Activated CD8-positive, alpha-beta memory T cell treated with anti-CD3 and anti-CD28 coated beads, Interleukin-2, amount 10 ng/mL, durations not matched to agents 7 days and 5 days (primary cell): Measurements from ENCODE around the gene ZNF598. TPM values are rescaled to one million over a fixed set of nuclear protein-coding genes. Genes with fewer than 3 reads are reported as not detected.
"Not testable (repeated sequence)": the region's sequence is repeated elsewhere in the genome, so short reads cannot be mapped to it uniquely, and the experiment has no call there.

ENCODE experiments used
- ATAC-seq: fragments of 150-1000 bp; cut with Tn5 transposase; one replicate; pipeline ENCODE4 v1.10.0; 2021; ENCODE audit warnings: moderate library complexity
- CTCF ChIA-PET: fragments of 350-600 bp; sonication (Branson Sonifier 250); formaldehyde crosslinking; loops from one replicate; lab custom pipeline; 2021; ENCODE audit warnings: antibody characterized with exemption; lab: Charles Lee
- DNase-seq: peaks from one replicate; pipeline ENCODE4 v3.0.0-alpha.2; 2020
- H3K27ac Mint-ChIP-seq: one replicate; pipeline ENCODE4 v1.8.0; 2021; ENCODE audit warnings: mild to moderate bottlenecking, mixed read lengths
- H3K27me3 Mint-ChIP-seq: one replicate; pipeline ENCODE4 v1.8.0; 2021; ENCODE audit warnings: mixed read lengths
- H3K36me3 Mint-ChIP-seq: one replicate; pipeline ENCODE4 v1.8.0; 2021; ENCODE audit warnings: mild to moderate bottlenecking, mixed read lengths
- H3K4me1 Mint-ChIP-seq: one replicate; pipeline ENCODE4 v1.8.0; 2021; ENCODE audit warnings: mixed read lengths
- H3K4me3 Mint-ChIP-seq: one replicate; pipeline ENCODE4 v1.8.0; 2021; ENCODE audit warnings: mild to moderate bottlenecking, moderate library complexity, mixed read lengths
- H3K9me3 Mint-ChIP-seq: one replicate; pipeline ENCODE4 v1.8.0; 2022; ENCODE audit warnings: low read depth, mixed read lengths
- total RNA-seq, 2 experiments: library from RNA; stranded (reverse); gene quantifications; one replicate each; pipeline ENCODE4 v1.2.3, GENCODE V29; 2021

Gene ZNF598
- total RNA-seq, 2 experiments from 2014 or later = 76.2 to 94.5 TPM

- ATAC-seq (no peak), DNase-seq (no peak)
- Mint-ChIP-seq H3K4me1 (no peaks in the 10 kb centered on the region), H3K36me3 (no peaks in the 10 kb centered on the region), H3K4me3 (no peak overlapping the region), H3K9me3 (no peaks in the 10 kb centered on the region), H3K27ac (no peak overlapping the region), H3K27me3 (no peaks in the 10 kb centered on the region)
- CTCF ChIA-PET = no interaction called here
Observed at GRCh38 chr16:2037115-2037514, 27.5 kb upstream of the ZNF598 start.

- H3K4me3 Mint-ChIP-seq = no peak overlapping the region
- CTCF ChIA-PET = no interaction called here
Observed at GRCh38 chr16:2036200-2036966, 26.8 kb upstream of the ZNF598 start.

GRCh38 chr16:2035431-2036199, 26.0 kb upstream of the ZNF598 start:
- no peak for ATAC-seq
- no peak for DNase-seq
- H3K4me1 Mint-ChIP-seq = no peaks in the 10 kb centered on the region
- H3K27ac Mint-ChIP-seq = no peak overlapping the region
- no peaks in the 10 kb centered on the region for H3K27me3 Mint-ChIP-seq
- CTCF ChIA-PET = no interaction called here
- H3K4me3 Mint-ChIP-seq = no peak overlapping the region
- no peaks in the 10 kb centered on the region for H3K36me3 Mint-ChIP-seq
- no peaks in the 10 kb centered on the region for H3K9me3 Mint-ChIP-seq

More at GRCh38 chr16:2036200-2036966, 26.8 kb upstream of the ZNF598 start:
- no peak overlapping the region for H3K27ac Mint-ChIP-seq
- ATAC-seq (no peak), DNase-seq (no peak)
- H3K4me1 Mint-ChIP-seq = no peaks in the 10 kb centered on the region
- H3K9me3 Mint-ChIP-seq = no peaks in the 10 kb centered on the region
- no peaks in the 10 kb centered on the region for H3K27me3 Mint-ChIP-seq
- no peaks in the 10 kb centered on the region for H3K36me3 Mint-ChIP-seq

- Mint-ChIP-seq H3K36me3 (no peaks in the 10 kb centered on the region), H3K4me1 (no peaks in the 10 kb centered on the region), H3K9me3 (no peaks in the 10 kb centered on the region), H3K27me3 (no peaks in the 10 kb centered on the region), H3K4me3 (no peak overlapping the region), H3K27ac (no peak overlapping the region)
- CTCF ChIA-PET = no interaction called here
- no peak for DNase-seq
- no peak for ATAC-seq
Observed at GRCh38 chr16:2034696-2035430, 25.2 kb upstream of the ZNF598 start.

GRCh38 chr16:2033909-2034695, 24.5 kb upstream of the ZNF598 start:
- H3K4me3 Mint-ChIP-seq, H3K27ac Mint-ChIP-seq, H3K36me3 Mint-ChIP-seq, DNase-seq, ATAC-seq, CTCF ChIA-PET, H3K9me3 Mint-ChIP-seq, H3K27me3 Mint-ChIP-seq, H3K4me1 Mint-ChIP-seq: not testable (repeated sequence)

- Mint-ChIP-seq H3K4me3 (no peak overlapping the region), H3K27me3 (peaks cover 5% of the 10 kb centered on the region), H3K9me3 (no peaks in the 10 kb centered on the region), H3K4me1 (no peaks in the 10 kb centered on the region), H3K36me3 (no peaks in the 10 kb centered on the region), H3K27ac (no peak overlapping the region)
- CTCF ChIA-PET = interaction anchor here (1.2 kb wide), 1 partner anchor 107 kb away, joined by 5 read pairs; no protein-coding TSS in a partner anchor
- ATAC-seq (peak; percentile 30), DNase-seq (no peak)
Observed at GRCh38 chr16:2033057-2033908, 23.7 kb upstream of the ZNF598 start.

- Mint-ChIP-seq H3K27ac (no peak overlapping the region), H3K9me3 (no peaks in the 10 kb centered on the region), H3K27me3 (peaks cover 13% of the 10 kb centered on the region), H3K36me3 (no peaks in the 10 kb centered on the region), H3K4me3 (no peak overlapping the region), H3K4me1 (peaks cover 3% of the 10 kb centered on the region)
- DNase-seq = no peak
- ATAC-seq = no peak
- CTCF ChIA-PET = interaction anchor here (1.2 kb wide), 2 partner anchors 10 to 108 kb away, joined by 3 to 5 read pairs; no protein-coding TSS in a partner anchor
Observed at GRCh38 chr16:2032285-2033056, 22.9 kb upstream of the ZNF598 start.

GRCh38 chr16:2031081-2031577, 21.5 kb upstream of the ZNF598 start:
- ATAC-seq (no peak), DNase-seq (no peak)
- Mint-ChIP-seq H3K27me3 (peaks cover 15% of the 10 kb centered on the region), H3K4me3 (no peak overlapping the region), H3K27ac (no peak overlapping the region), H3K9me3 (no peaks in the 10 kb centered on the region), H3K36me3 (no peaks in the 10 kb centered on the region), H3K4me1 (peaks cover 4% of the 10 kb centered on the region)
- CTCF ChIA-PET = interaction anchor here (0.7 to 1.1 kb wide), 2 partner anchors 10 to 40 kb away, joined by 4 to 5 read pairs; no protein-coding TSS in a partner anchor

GRCh38 chr16:2030036-2030435, 20.4 kb upstream of the ZNF598 start:
- ATAC-seq (no peak), DNase-seq (no peak)
- Mint-ChIP-seq H3K9me3 (no peaks in the 10 kb centered on the region), H3K27me3 (peaks cover 22% of the 10 kb centered on the region), H3K4me3 (no peak overlapping the region), H3K36me3 (no peaks in the 10 kb centered on the region), H3K27ac (no peak overlapping the region), H3K4me1 (peaks cover 4% of the 10 kb centered on the region)
- CTCF ChIA-PET = interaction anchor here (3.3 kb wide), 1 partner anchor 111 kb away, joined by 17 read pairs; no protein-coding TSS in a partner anchor

- DNase-seq (no peak), ATAC-seq (no peak)
- Mint-ChIP-seq H3K4me1 (peaks cover 5% of the 10 kb centered on the region), H3K27ac (no peak overlapping the region), H3K9me3 (no peaks in the 10 kb centered on the region), H3K27me3 (peaks cover 22% of the 10 kb centered on the region), H3K4me3 (no peak overlapping the region), H3K36me3 (no peaks in the 10 kb centered on the region)
- CTCF ChIA-PET = interaction anchor here (3.3 kb wide), 1 partner anchor 112 kb away, joined by 17 read pairs; no protein-coding TSS in a partner anchor
Observed at GRCh38 chr16:2029350-2029749, 19.7 kb upstream of the ZNF598 start.

GRCh38 chr16:2028620-2029220, 19.1 kb upstream of the ZNF598 start:
- Mint-ChIP-seq H3K36me3 (no peaks in the 10 kb centered on the region), H3K4me1 (peaks cover 8% of the 10 kb centered on the region), H3K4me3 (no peak overlapping the region), H3K27me3 (peaks cover 22% of the 10 kb centered on the region), H3K27ac (no peak overlapping the region), H3K9me3 (no peaks in the 10 kb centered on the region)
- CTCF ChIA-PET = interaction anchor here (0.9 to 3.3 kb wide), 2 partner anchors 25 to 112 kb away, joined by 3 to 17 read pairs; no protein-coding TSS in a partner anchor
- DNase-seq (no peak), ATAC-seq (no peak)
